H1 (cell line): ENCODE data around the gene PDXP. TPM values are rescaled to one million over a fixed set of nuclear protein-coding genes. Genes with fewer than 3 reads are reported as not detected.

Experiments used
- ASH2L ChIP-seq: fragments of 200-600, 300-600 bp; sonication (generic); IDR thresholded peaks from one replicate; pipeline ENCODE4 v1.7.1; 2017; ENCODE audit warnings: low read length
- NANOG ChIP-seq: IDR thresholded peaks from 2 replicates; pipeline ENCODE4 v1.6.1; 2011; ENCODE audit warnings: low read length, low read depth, mild to moderate bottlenecking, inconsistent platforms; ENCODE audit not compliant: insufficient read depth, poor library complexity, severe bottlenecking
- RAD21 ChIP-seq, 2 experiments: IDR thresholded peaks in 1 of 2; conservative IDR thresholded peaks in 1 of 2; 2 replicates each; pipeline ENCODE4 v1.6.1; 2011; ENCODE audit warnings: low read depth in 2 of 2, low read length in 2 of 2, improper control_type of control experiment in 1 of 2, inconsistent platforms in 1 of 2, mild to moderate bottlenecking in 1 of 2, moderate library complexity in 1 of 2
- SAP30 ChIP-seq: fragments of 300-600 bp; sonication (generic); IDR thresholded peaks from 2 replicates; pipeline ENCODE4 v1.7.1; 2012; ENCODE audit warnings: low read length, moderate library complexity, mild to moderate bottlenecking, inconsistent platforms; ENCODE audit not compliant: insufficient read depth, insufficient replicate concordance
- SP2 ChIP-seq: IDR thresholded peaks from 2 replicates; pipeline ENCODE4 v1.6.1; 2012; ENCODE audit warnings: mild to moderate bottlenecking, low read length, inconsistent platforms
- SRF ChIP-seq: IDR thresholded peaks from 2 replicates; pipeline ENCODE4 v1.6.1; 2011; ENCODE audit warnings: mild to moderate bottlenecking, low read depth, low read length, moderate library complexity
- TBP ChIP-seq: IDR thresholded peaks from 2 replicates; pipeline ENCODE4 v1.6.1; 2011; ENCODE audit warnings: low read depth, low read length, improper control_type of control experiment
- polyA plus RNA-seq, 7 experiments: library from polyadenylated mRNA; depleted of rRNA in 3 of 7; stranded (reverse) in 5 of 7; unstranded in 2 of 7; fragments of >200 nt in 5 of 7; fragments of 200-250 nt in 2 of 7; gene quantifications; 1 replicate in 5 of 7; 2 replicates in 1 of 7; 4 replicates in 1 of 7; pipeline versions ENCODE4 v1.2.1 to v1.2.3, GENCODE V29; 2011 to 2013; ENCODE audit warnings: missing spikeins in 2 of 7, mixed read lengths in 2 of 7
- total RNA-seq: library from RNA; stranded (reverse); fragmentation: NEBNext Ultra II Directional; extraction: Animal tissue kit (Norgen Biotek cat#: 25700); gene quantifications from 2 replicates; pipeline ENCODE4 v1.2.1, GENCODE V29; 2021
- TF ChIP-seq, protein P1 (sequence below): fragments of 300-600 bp; sonication (generic); IDR thresholded peaks from 2 replicates; pipeline ENCODE4 v1.7.1; 2012; ENCODE audit warnings: low read length, moderate library complexity, mild to moderate bottlenecking, inconsistent platforms; ENCODE audit not compliant: insufficient replicate concordance

PDXP gene
- total and polyA plus RNA-seq, 2 of the 8 experiments (the other 6 are each of a cell fraction or from before 2014, with no cell fraction given): 36.6 to 67.7 TPM

DNA sequence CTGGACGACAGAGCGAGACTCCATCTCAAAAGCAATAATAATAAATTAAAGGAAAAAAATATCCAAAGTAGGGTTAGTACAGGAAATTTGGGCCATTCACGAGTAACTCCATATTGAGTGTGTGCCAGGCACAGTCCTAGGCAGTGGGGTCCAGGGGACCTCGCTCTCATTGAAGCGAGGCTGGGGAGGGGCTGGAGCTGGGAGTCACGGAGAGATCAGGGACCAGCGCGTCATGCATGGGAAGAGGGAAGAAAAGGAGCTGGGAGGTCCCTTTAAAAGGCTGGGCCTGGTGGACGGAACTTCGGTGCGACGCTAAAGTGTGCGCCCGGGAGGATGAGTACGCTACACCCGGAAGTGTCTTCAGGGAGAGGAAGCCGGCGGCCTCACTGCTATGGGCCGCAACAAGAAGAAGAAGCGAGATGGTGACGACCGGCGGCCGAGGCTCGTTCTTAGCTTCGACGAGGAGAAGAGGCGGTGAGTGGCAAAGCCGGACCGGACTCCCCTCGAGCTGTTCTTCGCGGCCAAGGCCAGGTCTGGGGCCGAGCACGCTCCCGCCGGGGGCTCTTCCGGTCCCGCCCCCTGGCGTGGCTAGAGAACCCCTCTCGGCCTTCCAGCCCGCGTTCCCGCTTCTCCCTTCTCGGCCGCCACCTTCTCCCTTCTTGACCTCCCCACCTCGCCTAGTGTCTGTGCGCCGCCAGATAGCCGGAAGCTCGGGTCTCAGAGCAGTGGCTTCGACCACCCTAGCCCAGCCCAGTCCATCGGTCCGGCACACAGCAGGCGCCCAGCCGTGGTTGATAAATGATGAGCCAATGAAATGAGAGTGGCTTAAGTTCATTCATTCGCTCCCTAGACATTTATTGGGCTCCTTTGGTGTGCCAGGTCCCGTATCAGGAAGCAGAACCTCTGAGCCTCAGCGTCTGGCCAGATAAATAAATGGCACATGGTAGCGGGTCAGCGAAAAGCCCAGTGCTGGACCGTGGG is 27.8 kb downstream of the PDXP start, which contains the start of gene NOL12 (continued):
- TF ChIP-seq, protein P1, sequence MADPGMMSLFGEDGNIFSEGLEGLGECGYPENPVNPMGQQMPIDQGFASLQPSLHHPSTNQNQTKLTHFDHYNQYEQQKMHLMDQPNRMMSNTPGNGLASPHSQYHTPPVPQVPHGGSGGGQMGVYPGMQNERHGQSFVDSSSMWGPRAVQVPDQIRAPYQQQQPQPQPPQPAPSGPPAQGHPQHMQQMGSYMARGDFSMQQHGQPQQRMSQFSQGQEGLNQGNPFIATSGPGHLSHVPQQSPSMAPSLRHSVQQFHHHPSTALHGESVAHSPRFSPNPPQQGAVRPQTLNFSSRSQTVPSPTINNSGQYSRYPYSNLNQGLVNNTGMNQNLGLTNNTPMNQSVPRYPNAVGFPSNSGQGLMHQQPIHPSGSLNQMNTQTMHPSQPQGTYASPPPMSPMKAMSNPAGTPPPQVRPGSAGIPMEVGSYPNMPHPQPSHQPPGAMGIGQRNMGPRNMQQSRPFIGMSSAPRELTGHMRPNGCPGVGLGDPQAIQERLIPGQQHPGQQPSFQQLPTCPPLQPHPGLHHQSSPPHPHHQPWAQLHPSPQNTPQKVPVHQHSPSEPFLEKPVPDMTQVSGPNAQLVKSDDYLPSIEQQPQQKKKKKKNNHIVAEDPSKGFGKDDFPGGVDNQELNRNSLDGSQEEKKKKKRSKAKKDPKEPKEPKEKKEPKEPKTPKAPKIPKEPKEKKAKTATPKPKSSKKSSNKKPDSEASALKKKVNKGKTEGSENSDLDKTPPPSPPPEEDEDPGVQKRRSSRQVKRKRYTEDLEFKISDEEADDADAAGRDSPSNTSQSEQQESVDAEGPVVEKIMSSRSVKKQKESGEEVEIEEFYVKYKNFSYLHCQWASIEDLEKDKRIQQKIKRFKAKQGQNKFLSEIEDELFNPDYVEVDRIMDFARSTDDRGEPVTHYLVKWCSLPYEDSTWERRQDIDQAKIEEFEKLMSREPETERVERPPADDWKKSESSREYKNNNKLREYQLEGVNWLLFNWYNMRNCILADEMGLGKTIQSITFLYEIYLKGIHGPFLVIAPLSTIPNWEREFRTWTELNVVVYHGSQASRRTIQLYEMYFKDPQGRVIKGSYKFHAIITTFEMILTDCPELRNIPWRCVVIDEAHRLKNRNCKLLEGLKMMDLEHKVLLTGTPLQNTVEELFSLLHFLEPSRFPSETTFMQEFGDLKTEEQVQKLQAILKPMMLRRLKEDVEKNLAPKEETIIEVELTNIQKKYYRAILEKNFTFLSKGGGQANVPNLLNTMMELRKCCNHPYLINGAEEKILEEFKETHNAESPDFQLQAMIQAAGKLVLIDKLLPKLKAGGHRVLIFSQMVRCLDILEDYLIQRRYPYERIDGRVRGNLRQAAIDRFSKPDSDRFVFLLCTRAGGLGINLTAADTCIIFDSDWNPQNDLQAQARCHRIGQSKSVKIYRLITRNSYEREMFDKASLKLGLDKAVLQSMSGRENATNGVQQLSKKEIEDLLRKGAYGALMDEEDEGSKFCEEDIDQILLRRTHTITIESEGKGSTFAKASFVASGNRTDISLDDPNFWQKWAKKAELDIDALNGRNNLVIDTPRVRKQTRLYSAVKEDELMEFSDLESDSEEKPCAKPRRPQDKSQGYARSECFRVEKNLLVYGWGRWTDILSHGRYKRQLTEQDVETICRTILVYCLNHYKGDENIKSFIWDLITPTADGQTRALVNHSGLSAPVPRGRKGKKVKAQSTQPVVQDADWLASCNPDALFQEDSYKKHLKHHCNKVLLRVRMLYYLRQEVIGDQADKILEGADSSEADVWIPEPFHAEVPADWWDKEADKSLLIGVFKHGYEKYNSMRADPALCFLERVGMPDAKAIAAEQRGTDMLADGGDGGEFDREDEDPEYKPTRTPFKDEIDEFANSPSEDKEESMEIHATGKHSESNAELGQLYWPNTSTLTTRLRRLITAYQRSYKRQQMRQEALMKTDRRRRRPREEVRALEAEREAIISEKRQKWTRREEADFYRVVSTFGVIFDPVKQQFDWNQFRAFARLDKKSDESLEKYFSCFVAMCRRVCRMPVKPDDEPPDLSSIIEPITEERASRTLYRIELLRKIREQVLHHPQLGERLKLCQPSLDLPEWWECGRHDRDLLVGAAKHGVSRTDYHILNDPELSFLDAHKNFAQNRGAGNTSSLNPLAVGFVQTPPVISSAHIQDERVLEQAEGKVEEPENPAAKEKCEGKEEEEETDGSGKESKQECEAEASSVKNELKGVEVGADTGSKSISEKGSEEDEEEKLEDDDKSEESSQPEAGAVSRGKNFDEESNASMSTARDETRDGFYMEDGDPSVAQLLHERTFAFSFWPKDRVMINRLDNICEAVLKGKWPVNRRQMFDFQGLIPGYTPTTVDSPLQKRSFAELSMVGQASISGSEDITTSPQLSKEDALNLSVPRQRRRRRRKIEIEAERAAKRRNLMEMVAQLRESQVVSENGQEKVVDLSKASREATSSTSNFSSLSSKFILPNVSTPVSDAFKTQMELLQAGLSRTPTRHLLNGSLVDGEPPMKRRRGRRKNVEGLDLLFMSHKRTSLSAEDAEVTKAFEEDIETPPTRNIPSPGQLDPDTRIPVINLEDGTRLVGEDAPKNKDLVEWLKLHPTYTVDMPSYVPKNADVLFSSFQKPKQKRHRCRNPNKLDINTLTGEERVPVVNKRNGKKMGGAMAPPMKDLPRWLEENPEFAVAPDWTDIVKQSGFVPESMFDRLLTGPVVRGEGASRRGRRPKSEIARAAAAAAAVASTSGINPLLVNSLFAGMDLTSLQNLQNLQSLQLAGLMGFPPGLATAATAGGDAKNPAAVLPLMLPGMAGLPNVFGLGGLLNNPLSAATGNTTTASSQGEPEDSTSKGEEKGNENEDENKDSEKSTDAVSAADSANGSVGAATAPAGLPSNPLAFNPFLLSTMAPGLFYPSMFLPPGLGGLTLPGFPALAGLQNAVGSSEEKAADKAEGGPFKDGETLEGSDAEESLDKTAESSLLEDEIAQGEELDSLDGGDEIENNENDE: no peak
- TF ChIP-seq SP2 (no peak), TBP (peak; percentile 91), ASH2L (peak; percentile 99), SAP30 (peak; percentile 66), SRF (no peak), RAD21 (IDR thresholded peaks at IDR 0.05 in 1 of 2, conservative IDR thresholded peaks at IDR 0.05 in 1 of 2; ENCODE audit: low read depth in 2 of 2, low read length in 2 of 2) (no peak), NANOG (no peak)
